HG03460 (cell line): ENCODE measurements around the gene NBEA.
"Not testable (repeated sequence)": the region's sequence is repeated elsewhere in the genome, so short reads cannot be mapped to it uniquely, and the experiment has no call there.

ENCODE experiments used
- ATAC-seq: cut with Tn5 transposase; IDR thresholded peaks from one replicate; pipeline ENCODE4 v1.9.1; 2021; ENCODE audit not compliant: unreplicated experiment

The NBEA gene

DNA sequence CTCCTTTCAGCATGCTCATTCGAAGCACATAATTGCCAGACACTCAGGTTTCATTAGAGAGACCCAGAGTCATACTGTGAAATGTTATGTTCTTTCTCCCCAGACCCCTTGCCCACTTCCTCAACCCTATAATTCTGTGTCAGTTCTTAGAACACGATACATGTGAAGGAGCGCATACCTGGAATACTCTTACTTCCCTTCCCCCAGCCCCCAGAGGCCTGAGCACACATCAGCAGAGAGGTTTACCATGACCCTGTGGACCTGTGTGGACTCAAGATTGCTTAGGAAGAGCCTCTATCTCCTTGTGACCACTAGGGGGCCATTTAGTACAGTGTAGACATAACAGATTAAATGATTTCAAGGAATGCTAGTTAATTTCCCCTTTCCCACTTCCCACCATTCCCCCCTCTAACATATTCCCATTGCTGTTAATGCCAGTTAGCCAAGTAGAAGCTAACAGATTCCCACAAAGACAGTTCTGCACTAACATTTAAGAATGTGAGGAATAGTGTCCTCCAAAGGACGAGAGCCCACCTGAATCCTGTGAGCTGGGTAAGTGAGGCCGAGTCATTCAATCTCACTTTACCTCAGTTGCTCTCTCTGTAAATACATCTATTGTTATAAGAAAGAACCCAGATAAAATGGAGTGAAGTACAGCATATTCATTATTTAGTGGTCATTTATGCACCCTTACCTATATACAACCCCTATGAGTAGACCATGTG is 688.6 kb downstream of the NBEA start:
- peak; percentile 88 for ATAC-seq

DNA sequence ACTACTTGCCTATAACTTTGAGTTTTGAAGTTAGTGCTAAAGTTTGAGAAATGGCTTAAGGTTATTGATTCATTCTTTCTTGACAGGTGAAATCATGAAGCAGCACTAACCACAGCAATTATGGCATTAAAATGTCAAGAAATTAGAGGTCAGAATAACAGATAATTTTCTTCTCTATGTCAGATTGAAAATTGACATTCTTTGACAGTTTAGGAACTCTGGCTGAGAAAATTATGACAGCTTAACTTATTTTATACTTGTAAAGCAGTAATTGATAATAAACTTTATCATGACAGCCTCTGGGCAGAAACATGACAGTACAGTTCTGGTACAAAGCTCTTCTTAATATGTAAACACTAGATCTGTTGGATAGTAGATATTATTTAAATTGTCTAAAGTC is 689.6 kb downstream of the NBEA start:
- no peak for ATAC-seq

DNA sequence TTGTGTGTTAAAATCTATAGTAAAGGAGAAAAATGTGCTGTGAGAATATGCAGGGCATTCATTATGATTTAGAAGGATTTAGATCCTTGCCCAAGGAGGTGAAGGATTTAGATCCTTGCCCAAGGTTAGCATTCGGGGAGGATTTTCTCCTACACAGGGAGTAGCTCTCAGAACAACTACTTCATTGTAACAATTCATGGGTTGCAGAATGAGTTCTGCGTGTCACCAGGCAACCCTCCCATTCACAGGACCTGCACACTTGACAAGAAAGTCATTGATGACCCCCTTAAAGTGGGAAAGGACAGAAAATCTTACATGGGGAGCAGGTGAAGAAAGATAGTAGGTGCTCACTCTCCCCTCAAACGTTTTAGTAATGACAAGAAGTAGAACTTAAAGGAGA is 701.6 kb downstream of the NBEA start:
- no peak for ATAC-seq

DNA sequence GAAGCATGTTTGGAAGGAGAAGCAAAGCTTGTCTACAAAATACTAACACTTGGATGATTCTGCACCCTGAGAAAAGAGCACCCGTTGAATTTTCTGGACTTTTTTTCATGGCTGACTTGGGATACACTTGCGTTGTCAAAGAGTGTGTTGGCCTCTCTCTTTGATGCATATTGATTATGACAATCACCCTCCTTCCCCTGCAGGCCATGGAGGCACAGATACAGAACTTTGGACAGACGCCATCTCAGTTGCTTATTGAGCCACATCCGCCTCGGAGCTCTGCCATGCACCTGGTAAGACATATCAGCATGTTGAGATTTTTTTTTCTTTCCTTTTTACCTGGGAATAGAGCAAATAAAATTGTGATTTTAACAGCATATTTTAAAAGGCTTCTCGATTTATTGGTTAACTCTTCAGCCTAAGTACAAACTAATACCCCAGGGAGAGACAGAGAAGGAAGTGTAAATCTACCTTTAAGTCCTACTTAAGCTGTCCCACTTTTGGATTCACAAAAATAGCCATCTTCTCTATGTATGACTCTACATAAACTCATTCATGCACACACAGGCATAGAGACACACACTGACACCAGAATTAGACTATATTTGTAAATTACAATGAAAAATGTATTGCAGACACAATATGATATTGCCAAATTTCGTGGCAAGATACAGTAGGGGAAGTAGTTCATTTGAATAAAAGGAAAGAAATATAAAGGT is 704.1 kb downstream of the NBEA start:
- ATAC-seq: no peak

DNA sequence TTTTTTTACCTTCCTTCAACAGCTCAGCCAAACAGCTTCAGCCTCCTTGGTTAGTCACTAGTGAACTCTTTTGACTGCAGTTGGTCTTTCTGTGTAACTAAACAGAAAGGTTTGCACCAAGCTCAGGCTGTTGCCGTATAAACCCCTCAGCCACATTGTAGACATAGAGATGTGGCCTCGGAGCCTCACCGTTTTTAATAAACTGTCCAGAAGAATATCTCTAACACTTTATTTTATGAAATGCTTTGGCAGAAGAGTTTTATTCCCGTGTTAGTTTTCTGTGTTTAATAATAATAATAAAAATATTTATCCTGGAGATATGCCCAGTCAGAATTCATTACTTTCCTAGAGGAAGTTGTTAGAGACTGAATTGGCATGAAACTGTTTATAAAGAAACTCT is 706.1 kb downstream of the NBEA start:
- no peak for ATAC-seq

DNA sequence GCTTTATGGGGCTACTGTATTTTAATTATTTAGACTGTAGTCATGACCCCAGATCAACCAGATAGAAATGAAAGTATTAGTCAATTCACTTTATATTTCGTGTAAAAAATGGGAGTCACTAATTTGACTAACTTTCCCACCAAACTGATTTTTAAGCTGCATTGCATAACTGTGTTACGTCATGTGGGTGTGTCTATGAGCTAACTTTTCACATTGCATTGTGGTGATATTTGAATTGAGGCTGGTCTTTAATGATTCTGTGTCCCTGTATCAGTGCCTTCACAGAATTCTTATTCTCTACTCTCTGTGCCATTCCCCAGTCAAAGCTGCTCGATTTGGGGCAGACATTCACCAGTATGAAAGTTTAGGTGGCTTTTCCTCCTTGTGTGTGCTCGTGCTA is 707.1 kb downstream of the NBEA start:
- ATAC-seq: no peak

DNA sequence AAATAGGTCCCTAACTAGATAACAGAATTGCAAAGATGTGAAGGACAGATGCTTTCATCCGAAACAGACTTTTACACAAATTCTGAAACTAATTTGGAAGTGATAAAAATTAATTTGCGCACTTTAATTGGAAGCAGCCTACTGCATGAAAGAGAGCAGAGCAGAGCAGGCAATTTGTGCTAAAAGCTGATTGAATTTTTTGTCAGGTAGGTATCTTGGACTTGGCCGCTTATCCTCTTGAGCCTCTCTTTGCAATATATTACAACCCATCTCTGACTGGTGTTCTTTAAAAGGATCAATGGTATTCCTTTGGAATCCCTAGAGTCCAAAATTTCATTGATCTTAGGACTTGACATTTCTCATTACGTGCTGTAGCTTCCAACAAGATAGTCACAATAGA is 717.7 kb downstream of the NBEA start:
- ATAC-seq: no peak

DNA sequence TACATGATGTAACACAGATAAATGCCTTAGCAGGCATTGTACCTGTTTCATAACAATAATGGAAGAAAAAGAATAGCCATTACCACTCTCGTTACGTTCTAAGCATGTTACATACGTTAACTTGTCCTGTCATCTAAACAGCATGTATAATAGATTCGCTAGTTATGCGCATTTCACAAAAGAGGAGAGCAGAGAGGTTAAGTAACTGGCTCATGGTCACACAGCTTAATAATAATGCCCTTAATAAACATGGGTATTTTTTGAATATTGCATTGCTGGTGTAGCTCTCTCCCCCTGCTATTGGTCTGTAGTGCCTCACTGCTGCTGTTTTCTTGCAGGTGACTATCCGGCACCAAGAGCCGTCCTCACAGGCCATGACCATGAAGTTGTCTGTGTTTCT is 722.7 kb downstream of the NBEA start:
- ATAC-seq: no peak

DNA sequence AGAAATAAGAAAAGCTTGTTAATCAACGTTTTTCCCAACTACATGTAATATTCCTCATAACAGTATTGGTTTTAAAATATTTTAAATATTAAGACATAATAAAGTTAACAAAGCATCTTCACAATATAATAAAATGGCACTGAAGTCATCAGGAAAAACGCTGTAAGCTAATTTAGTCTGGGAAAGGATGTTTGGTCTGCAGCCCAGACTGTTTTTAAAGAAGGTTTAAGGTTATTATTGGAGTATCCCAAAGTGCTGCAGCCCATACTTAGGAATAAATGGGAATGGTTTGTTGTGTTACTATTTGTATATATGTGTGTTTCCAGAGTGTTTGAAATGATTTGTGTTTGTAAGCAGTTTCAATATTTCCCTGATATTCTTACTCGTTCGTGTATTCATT is 727.3 kb downstream of the NBEA start:
- no peak for ATAC-seq

DNA sequence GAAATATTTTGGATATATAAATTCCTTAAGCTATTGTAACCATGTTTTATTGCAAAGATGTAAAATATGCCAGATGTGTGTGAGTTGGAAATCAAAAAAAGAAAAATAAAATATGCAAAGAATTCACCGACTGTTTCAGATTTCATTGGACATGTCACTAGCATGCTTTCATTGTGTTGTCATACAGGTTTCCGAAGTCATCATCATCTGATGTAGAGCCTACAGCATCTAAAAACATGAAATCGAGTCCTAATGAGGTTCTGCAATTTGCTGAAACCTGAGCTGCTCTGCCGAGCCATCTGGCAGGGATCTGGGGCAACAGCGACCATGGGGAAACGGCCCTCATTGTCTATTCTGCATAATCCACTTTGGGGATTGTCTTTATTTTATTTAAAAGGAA is 730.5 kb downstream of the NBEA start:
- no peak for ATAC-seq

DNA sequence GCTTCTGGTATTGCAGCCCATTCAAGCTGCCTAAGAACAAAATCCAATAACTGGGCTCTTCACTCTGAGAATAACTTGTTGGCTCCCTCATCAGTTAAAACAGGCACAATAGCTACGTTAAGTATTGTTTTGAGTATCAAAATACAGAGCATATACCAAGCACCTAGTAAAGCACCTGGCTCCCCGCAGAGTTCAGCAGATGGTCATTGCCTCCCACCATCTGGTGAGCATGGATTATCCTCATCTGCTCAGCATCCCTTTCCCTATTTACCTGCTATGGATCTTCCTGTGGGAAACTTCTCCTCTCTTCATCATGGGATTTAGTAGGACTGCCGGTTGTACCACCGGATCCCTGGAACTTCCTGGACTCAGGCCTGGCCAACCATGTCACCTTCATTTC is 733.6 kb downstream of the NBEA start:
- ATAC-seq: no peak

DNA sequence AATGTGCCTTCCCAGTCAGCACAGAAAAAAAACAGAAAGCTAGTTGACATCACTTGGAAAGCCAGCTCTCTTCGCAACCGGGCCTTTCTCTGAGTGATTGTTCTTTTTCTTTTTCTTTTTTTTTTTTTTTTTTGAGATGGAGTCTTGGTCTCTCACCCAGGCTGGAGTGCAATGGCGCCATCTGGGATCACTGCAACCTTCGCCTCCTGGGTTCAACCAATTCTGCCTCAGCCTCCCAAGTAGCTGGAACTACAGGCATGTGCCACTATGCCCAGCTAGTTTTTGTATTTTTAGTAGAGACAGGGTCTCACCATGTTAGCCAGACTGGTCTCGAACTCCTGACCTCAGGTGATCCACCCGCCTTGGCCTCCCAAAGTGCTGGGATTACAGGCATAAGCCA is 735.8 kb downstream of the NBEA start:
- not testable (repeated sequence) for ATAC-seq

DNA sequence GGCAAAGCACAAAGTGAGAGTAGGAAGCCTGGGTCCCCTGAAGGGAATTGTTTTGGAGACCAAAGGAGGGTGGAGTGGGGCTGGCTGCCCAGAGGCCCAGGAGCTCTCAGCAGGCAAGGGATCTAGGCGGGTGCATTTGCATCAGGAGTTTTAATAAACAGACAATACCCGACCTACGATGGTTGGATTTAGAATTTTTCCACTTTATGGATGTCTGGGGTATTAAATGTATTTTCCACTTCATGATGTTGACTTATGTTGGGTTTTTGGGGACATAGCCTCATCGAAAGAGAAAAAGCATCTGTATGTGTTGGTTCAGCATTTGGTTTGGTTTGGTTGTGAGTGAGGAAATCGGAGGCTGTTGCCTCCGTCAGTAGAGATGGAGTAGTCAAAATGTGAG is 739.6 kb downstream of the NBEA start:
- no peak for ATAC-seq

DNA sequence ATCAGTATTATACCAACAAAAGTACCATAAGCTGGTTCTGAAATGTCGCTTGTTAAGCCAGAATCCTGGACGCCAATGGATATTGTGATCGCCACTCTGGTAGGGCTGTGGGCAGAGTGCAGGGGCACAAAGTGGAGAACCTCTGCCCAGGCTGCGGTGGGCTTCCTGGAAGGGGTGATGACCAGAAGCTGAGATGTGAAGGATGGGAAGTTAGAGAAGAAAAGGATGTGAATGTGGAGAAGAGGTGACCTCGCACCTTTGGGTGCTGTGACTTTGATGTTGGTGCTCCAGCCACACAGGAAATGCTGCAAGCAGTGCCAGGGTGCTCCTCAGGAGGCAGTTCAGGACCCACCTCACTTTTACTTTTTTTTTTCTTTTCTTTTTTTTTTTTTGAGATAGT is 742.4 kb downstream of the NBEA start:
- ATAC-seq: no peak

DNA sequence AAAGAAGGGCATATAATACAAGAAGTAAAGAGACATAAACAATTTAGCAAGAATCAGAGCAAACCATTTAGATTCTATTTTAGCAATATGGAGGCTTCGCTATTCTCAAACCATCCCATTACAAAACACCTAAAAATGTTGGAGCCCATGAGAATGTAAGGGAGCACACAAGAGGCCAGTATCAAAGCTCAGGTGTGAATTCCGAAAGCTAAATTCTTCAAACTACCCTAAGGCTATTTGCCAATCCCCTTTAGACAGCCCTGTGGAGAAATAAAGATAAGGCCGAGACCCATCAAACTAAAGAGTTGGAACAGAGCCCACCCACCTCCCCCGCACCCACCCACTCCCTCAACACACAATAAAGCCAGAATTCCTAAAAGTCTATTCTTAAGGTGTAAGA is 745.3 kb downstream of the NBEA start:
- no peak for ATAC-seq

DNA sequence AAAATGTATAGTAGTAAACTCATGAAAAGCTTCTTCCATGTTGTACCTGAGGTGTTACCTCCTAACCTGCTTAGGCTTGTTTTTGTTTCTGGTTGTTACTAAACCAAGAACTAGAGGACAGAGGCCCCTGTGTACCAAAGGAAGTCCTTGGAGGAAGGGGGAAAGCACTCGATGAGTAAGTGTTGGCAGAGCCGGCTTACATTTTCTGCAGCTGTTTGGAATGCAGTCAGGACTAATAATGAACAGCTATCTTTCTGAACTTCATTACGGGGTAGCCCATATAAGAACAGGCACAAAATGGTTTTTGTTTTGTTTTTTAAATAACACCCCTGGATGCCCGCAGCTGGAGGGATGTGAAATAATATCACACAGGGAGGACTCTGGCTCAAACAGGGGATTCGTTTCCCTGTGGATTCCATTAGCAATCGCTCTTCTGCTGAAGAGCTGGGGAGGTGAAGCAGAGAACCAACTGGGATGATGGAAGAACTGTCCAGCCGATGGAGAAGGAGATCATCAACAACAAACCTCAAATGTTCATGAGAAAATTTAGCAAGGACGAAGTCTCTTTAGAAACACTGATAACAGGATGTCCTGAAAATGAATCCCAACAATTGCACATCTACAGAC is 748.6 kb downstream of the NBEA start:
- no peak for ATAC-seq

DNA sequence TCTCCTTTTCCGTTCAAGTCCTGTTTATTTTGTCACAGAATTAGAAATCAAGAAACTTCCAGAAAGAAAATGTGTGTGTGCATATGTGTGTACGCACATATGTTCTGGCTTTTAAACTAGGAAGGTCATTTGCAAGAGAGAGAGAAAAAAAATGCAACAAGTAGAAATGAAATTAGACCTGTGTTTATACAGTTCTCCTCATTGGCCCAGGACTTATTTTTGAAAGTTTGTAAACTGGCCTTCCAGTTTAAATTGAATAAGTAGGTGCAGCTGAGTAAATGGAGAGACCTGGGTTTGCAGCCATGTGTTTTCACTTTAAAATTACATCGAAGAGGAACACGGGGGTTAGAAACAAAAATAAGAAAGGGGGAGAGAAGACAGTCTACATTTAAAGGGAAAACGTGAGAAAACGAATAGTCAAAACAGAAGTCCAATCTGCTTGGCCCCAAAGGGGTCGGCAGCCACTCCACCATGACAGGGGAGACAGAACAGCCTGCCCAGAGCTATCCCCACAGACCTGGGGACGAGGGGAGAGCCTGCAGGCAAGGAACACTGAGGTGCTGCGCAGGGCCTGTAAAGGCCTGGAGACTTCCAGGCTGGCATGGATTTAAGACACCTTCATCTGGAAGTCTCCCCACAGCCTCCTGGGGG is 751.2 kb downstream of the NBEA start:
- ATAC-seq: no peak

DNA sequence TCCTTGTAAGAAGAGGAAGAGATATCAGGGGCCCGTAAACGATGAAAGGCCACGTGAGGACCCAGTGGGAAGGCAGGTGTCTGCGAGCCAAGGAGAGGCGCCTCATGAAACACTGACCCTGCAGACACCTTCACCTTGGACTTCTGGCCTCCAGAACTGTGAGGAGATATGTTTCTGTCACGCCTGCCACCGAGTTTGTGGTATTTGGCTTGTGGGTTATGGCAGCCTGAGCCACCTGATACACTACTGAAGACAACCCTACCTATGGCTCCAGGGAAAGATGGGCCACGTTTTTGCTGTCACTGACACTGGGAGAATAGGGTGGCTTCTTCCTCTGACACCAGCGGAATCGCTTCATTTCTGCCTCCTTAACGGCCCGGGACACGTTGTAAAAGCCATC is 752.0 kb downstream of the NBEA start:
- ATAC-seq: no peak

DNA sequence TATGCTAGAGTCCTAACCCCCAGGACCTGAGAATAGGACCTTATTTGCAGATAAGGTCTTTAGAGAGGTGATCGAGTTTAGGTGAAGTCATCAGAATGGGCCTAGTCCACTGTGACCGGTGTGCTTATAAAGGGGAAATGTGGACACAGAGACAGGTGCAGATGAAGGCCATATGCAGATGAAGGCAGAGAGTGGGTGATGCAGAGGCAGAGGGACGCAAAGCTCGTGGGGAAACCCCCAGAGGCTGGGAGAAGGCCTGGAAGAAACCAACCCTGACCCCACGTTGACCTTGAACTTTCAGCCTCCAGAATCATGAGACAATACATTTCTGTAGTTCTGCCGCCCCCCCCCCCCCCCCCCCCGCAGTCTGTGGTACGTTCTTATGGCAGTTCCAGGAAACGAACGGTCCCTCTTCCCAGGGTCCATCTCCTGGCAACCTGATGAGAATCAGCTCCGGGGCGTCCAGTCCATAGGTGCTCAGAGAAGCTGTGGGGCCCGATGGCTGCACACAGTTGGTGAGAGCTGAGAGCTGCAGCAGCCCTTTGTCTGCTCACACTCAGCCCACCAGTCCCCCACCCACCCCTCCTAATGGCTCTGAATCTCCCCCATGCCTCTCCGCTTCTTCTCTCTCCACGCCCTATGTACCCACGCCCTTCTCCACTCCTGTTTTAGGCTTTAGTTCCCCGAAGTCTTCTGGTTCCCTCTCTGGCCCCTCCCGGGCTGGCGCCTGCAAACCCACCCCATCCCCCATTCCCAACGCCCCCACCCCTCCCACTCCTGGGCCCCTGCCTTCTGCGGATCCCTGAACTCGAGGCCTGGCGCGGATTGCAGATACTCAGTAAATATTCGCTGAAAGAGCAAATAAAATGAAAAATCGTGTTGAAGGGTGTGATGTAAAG is 752.7 kb downstream of the NBEA start:
- ATAC-seq: no peak

DNA sequence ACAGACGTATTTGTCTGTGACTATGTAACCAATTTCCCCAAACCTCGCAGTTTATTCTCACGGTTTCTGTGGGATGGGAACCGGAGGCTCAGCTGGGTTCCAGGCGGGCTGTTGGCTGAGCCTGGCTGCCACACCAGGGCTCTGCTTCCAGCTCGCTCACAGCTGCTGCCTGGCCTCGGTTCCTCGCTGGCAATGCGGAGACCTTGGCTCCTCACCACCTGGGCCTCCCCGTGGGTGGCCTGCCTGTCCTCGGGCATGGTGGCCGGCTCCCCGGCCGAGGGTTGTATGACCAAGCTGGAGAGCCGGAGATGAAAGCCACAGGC is 753.3 kb downstream of the NBEA start:
- ATAC-seq: no peak

DNA sequence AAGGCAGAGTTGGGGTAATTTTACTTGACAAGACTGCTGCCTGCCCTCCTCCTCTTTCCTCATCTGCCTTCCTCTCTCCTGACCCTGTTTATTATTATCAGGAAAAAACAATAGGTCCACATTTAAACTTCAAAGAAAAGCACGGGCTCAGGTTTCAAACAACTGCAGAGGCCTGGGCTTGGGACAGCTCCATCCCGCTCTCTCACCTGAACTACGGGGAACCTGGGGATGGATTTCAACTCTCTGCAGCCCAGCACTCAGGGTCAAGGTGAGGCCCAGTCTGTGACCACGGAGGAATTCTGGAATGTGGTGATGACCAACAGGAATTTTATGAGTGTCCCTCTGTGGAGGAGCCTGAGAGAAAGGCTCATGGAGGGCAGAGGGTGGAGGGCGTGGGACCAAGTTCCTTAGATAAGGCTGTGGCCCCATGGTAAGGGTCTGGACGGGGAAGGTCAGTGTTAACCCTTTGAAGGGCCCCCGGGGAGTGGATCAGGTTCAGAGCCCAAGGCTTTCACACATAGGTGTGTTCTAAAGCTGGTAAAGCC is 755.2 kb downstream of the NBEA start:
- no peak for ATAC-seq
